Measurements from ENCODE around the gene DACH2. TPM values are rescaled to one million over a fixed set of nuclear protein-coding genes. Genes with fewer than 3 reads are reported as not detected.
A peak's percentile ranks its signal among the peaks of the same experiment; 100 is the strongest.
"Not testable (repeated sequence)": the region's sequence is repeated elsewhere in the genome, so short reads cannot be mapped to it uniquely, and the experiment has no call there.

The DACH2 gene
- polyA plus RNA-seq, 6 donors from 2014 or later: 0.24 to 2.5 (median 1.0) TPM; not detected in 3

- not testable (repeated sequence) for H3K27me3 Mint-ChIP-seq
Measured at GRCh38 chrX:86181325-86181724, 33.1 kb downstream of the DACH2 start.

GRCh38 chrX:86192827-86193226 is 44.6 kb downstream of the DACH2 start:
- H3K27ac Mint-ChIP-seq: no peak overlapping the region
- no peak for DNase-seq
- H3K36me3 Mint-ChIP-seq: no peaks in the 10 kb centered on the region
- ATAC-seq (ENCODE audit: low read depth in 2 of 2): no peak
- H3K4me3 Mint-ChIP-seq: no peak overlapping the region
- H3K9me3 Mint-ChIP-seq: peaks cover 0 to 15% (median 2%) of the 10 kb centered on the region in 7 donors
- H3K27me3 Mint-ChIP-seq: no peaks in the 10 kb centered on the region
- no peaks in the 10 kb centered on the region for H3K4me1 Mint-ChIP-seq

More at GRCh38 chrX:86181325-86181724, 33.1 kb downstream of the DACH2 start:
- not testable (repeated sequence) for ATAC-seq (ENCODE audit: low read depth in 2 of 2); H3K36me3 Mint-ChIP-seq; H3K27ac Mint-ChIP-seq; DNase-seq; H3K4me3 Mint-ChIP-seq; H3K4me1 Mint-ChIP-seq
- peaks cover 0 to 14% (median 3%) of the 10 kb centered on the region in 7 donors for H3K9me3 Mint-ChIP-seq

GRCh38 chrX:86194758-86195157 is 46.5 kb downstream of the DACH2 start:
- Mint-ChIP-seq H3K9me3 (peaks cover 0 to 33% (median 2%) of the 10 kb centered on the region in 7 donors), H3K4me3 (no peak overlapping the region), H3K27ac (no peak overlapping the region), H3K36me3 (no peaks in the 10 kb centered on the region), H3K4me1 (no peaks in the 10 kb centered on the region), H3K27me3 (no peaks in the 10 kb centered on the region)
- ATAC-seq (ENCODE audit: low read depth in 2 of 2): no peak
- no peak for DNase-seq

- no peak overlapping the region for H3K27ac Mint-ChIP-seq
- H3K4me3 Mint-ChIP-seq: no peak overlapping the region
- H3K4me1 Mint-ChIP-seq: no peaks in the 10 kb centered on the region
- H3K9me3 Mint-ChIP-seq: peaks cover 0 to 33% (median 3%) of the 10 kb centered on the region in 7 donors
- ATAC-seq (ENCODE audit: low read depth in 2 of 2) (no peak), DNase-seq (no peak)
- no peaks in the 10 kb centered on the region for H3K36me3 Mint-ChIP-seq
- H3K27me3 Mint-ChIP-seq: no peaks in the 10 kb centered on the region
Measured at GRCh38 chrX:86195343-86195742, 47.1 kb downstream of the DACH2 start.

GRCh38 chrX:86197815-86198214 is 49.6 kb downstream of the DACH2 start:
- no peaks in the 10 kb centered on the region for H3K36me3 Mint-ChIP-seq
- ATAC-seq (ENCODE audit: low read depth in 2 of 2) (no peak), DNase-seq (no peak)
- peaks cover 0 to 33% (median 3%) of the 10 kb centered on the region in 7 donors for H3K9me3 Mint-ChIP-seq
- no peaks in the 10 kb centered on the region for H3K27me3 Mint-ChIP-seq
- H3K27ac Mint-ChIP-seq: no peak overlapping the region
- H3K4me1 Mint-ChIP-seq: no peaks in the 10 kb centered on the region
- no peak overlapping the region for H3K4me3 Mint-ChIP-seq

GRCh38 chrX:86210772-86211171 is 62.5 kb downstream of the DACH2 start:
- no peaks in the 10 kb centered on the region for H3K36me3 Mint-ChIP-seq
- H3K9me3 Mint-ChIP-seq: peaks cover 0 to under 1% (median 0%) of the 10 kb centered on the region in 7 donors
- no peak overlapping the region for H3K4me3 Mint-ChIP-seq
- H3K27me3 Mint-ChIP-seq: no peaks in the 10 kb centered on the region
- H3K4me1 Mint-ChIP-seq: no peaks in the 10 kb centered on the region
- no peak for DNase-seq
- no peak for ATAC-seq (ENCODE audit: low read depth in 2 of 2)
- H3K27ac Mint-ChIP-seq: no peak overlapping the region

- DNase-seq (no peak), ATAC-seq (ENCODE audit: low read depth in 2 of 2) (no peak)
- no peaks in the 10 kb centered on the region for H3K36me3 Mint-ChIP-seq
- no peaks in the 10 kb centered on the region for H3K27me3 Mint-ChIP-seq
- H3K9me3 Mint-ChIP-seq: no peaks in the 10 kb centered on the region
- H3K4me1 Mint-ChIP-seq: no peaks in the 10 kb centered on the region
- H3K27ac Mint-ChIP-seq: no peak overlapping the region
- H3K4me3 Mint-ChIP-seq: no peak overlapping the region
Measured at GRCh38 chrX:86215260-86215659, 67.0 kb downstream of the DACH2 start.

GRCh38 chrX:86237482-86237881 is 89.2 kb downstream of the DACH2 start:
- DNase-seq (no peak), ATAC-seq (ENCODE audit: low read depth in 2 of 2) (no peak)
- Mint-ChIP-seq H3K9me3 (peaks cover 11 to 27% (median 17%) of the 10 kb centered on the region in 7 donors), H3K36me3 (peaks cover 5 to 8% of the 10 kb centered on the region in 2 donors), H3K4me1 (no peaks in the 10 kb centered on the region), H3K27ac (no peak overlapping the region), H3K27me3 (no peaks in the 10 kb centered on the region), H3K4me3 (no peak overlapping the region)

GRCh38 chrX:86241547-86241946 is 93.3 kb downstream of the DACH2 start:
- no peak overlapping the region for H3K4me3 Mint-ChIP-seq
- H3K36me3 Mint-ChIP-seq: peaks cover 5 to 8% of the 10 kb centered on the region in 2 donors
- DNase-seq (no peak), ATAC-seq (ENCODE audit: low read depth in 2 of 2) (no peak)
- H3K27me3 Mint-ChIP-seq: no peaks in the 10 kb centered on the region
- peaks cover 7 to 25% (median 17%) of the 10 kb centered on the region in 7 donors for H3K9me3 Mint-ChIP-seq
- peak overlapping the region in 1 of 6 donors; percentile 74 for H3K27ac Mint-ChIP-seq
- no peaks in the 10 kb centered on the region for H3K4me1 Mint-ChIP-seq

GRCh38 chrX:86263526-86263925 is 115.3 kb downstream of the DACH2 start:
- H3K9me3 Mint-ChIP-seq: no peaks in the 10 kb centered on the region
- H3K4me3 Mint-ChIP-seq: no peak overlapping the region
- H3K27me3 Mint-ChIP-seq: no peaks in the 10 kb centered on the region
- DNase-seq: no peak
- no peaks in the 10 kb centered on the region for H3K4me1 Mint-ChIP-seq
- no peak overlapping the region for H3K27ac Mint-ChIP-seq
- ATAC-seq (ENCODE audit: low read depth in 2 of 2): no peak
- no peaks in the 10 kb centered on the region for H3K36me3 Mint-ChIP-seq

GRCh38 chrX:86295293-86295692 is 147.0 kb downstream of the DACH2 start:
- no peaks in the 10 kb centered on the region for H3K27me3 Mint-ChIP-seq
- no peak overlapping the region for H3K27ac Mint-ChIP-seq
- H3K9me3 Mint-ChIP-seq: peaks cover 0 to 8% (median 3%) of the 10 kb centered on the region in 7 donors
- DNase-seq (no peak), ATAC-seq (ENCODE audit: low read depth in 2 of 2) (no peak)
- H3K36me3 Mint-ChIP-seq: no peaks in the 10 kb centered on the region
- no peak overlapping the region for H3K4me3 Mint-ChIP-seq
- H3K4me1 Mint-ChIP-seq: no peaks in the 10 kb centered on the region

GRCh38 chrX:86322913-86323312 is 174.7 kb downstream of the DACH2 start:
- ATAC-seq (ENCODE audit: low read depth in 2 of 2) (no peak), DNase-seq (no peak)
- Mint-ChIP-seq H3K27ac (no peak overlapping the region), H3K4me1 (no peaks in the 10 kb centered on the region), H3K27me3 (no peaks in the 10 kb centered on the region), H3K36me3 (peaks cover 11 to 13% of the 10 kb centered on the region in 2 donors), H3K9me3 (peaks cover 0 to 56% (median 24%) of the 10 kb centered on the region in 7 donors), H3K4me3 (peak overlapping the region in 1 of 8 donors; percentile 15)

GRCh38 chrX:86329174-86329573 is 180.9 kb downstream of the DACH2 start:
- Mint-ChIP-seq H3K4me1 (no peaks in the 10 kb centered on the region), H3K27ac (no peak overlapping the region), H3K9me3 (peaks cover 0 to 10% (median 3%) of the 10 kb centered on the region in 7 donors), H3K36me3 (no peaks in the 10 kb centered on the region), H3K4me3 (no peak overlapping the region), H3K27me3 (no peaks in the 10 kb centered on the region)
- no peak for DNase-seq
- ATAC-seq (ENCODE audit: low read depth in 2 of 2): no peak

- no peak for DNase-seq
- ATAC-seq (ENCODE audit: low read depth in 2 of 2): no peak
- Mint-ChIP-seq H3K36me3 (no peaks in the 10 kb centered on the region), H3K27ac (peak overlapping the region in 1 of 6 donors; percentile 89), H3K4me1 (no peaks in the 10 kb centered on the region), H3K9me3 (peaks cover 0 to 7% (median 0%) of the 10 kb centered on the region in 7 donors), H3K27me3 (no peaks in the 10 kb centered on the region), H3K4me3 (no peak overlapping the region)
Measured at GRCh38 chrX:86348669-86349068, 200.4 kb downstream of the DACH2 start.

GRCh38 chrX:86349115-86349514 is 200.9 kb downstream of the DACH2 start:
- no peak for DNase-seq
- H3K36me3 Mint-ChIP-seq: no peaks in the 10 kb centered on the region
- H3K27me3 Mint-ChIP-seq: no peaks in the 10 kb centered on the region
- H3K4me1 Mint-ChIP-seq: no peaks in the 10 kb centered on the region
- peaks cover 0 to 7% (median 0%) of the 10 kb centered on the region in 7 donors for H3K9me3 Mint-ChIP-seq
- no peak overlapping the region for H3K4me3 Mint-ChIP-seq
- no peak overlapping the region for H3K27ac Mint-ChIP-seq
- ATAC-seq (ENCODE audit: low read depth in 2 of 2): no peak

Measured in naive B cell (primary cell).